Endodermal cell (in vitro differentiated cells): ENCODE results near the gene SLC35E2B. TPM values are rescaled to one million over a fixed set of nuclear protein-coding genes. Genes with fewer than 3 reads are reported as not detected.

ENCODE experiments used
- DNase-seq: peaks from one replicate; pipeline ENCODE4 v3.0.0-alpha.2; 2017
- H3K27ac ChIP-seq: 2 replicates; pipeline ENCODE4 v1.5.1; 2013; ENCODE audit warnings: mild to moderate bottlenecking, low read depth, low read length, moderate library complexity
- H3K27me3 ChIP-seq: 2 replicates; pipeline ENCODE4 v1.6.1; 2013; ENCODE audit warnings: mild to moderate bottlenecking, low read length, moderate library complexity; ENCODE audit not compliant: insufficient read depth, control insufficient read depth, poor library complexity, severe bottlenecking
- H3K36me3 ChIP-seq: 2 replicates; pipeline ENCODE4 v1.7.0; 2013; ENCODE audit warnings: mild to moderate bottlenecking, low read length, moderate library complexity; ENCODE audit not compliant: control insufficient read depth, insufficient read depth
- H3K4me1 ChIP-seq: one replicate; pipeline ENCODE4 v1.7.0; 2013; ENCODE audit warnings: low read length; ENCODE audit not compliant: control insufficient read depth, insufficient read depth
- H3K4me3 ChIP-seq: 2 replicates; pipeline ENCODE4 v1.5.1; 2013; ENCODE audit warnings: mild to moderate bottlenecking, low read length, moderate library complexity
- H3K9ac ChIP-seq: 2 replicates; pipeline ENCODE4 v1.6.1; 2013; ENCODE audit warnings: mild to moderate bottlenecking, low read length, moderate library complexity; ENCODE audit not compliant: poor library complexity, severe bottlenecking; ENCODE audit errors: extremely low read depth
- H3K9me3 ChIP-seq: 2 replicates; pipeline ENCODE4 v1.6.1; 2013; ENCODE audit warnings: mild to moderate bottlenecking, low read length, moderate library complexity; ENCODE audit not compliant: control insufficient read depth
- H3K27ac Mint-ChIP-seq: 2 replicates; pipeline ENCODE4 v1.8.0; 2020; ENCODE audit warnings: mixed read lengths
- H3K27me3 Mint-ChIP-seq: 2 replicates; pipeline ENCODE4 v1.8.0; 2021; ENCODE audit warnings: mild to moderate bottlenecking, mixed read lengths; ENCODE audit not compliant: insufficient read depth
- H3K36me3 Mint-ChIP-seq: 2 replicates; pipeline ENCODE4 v1.8.0; 2020; ENCODE audit warnings: low read depth, mixed read lengths
- H3K4me1 Mint-ChIP-seq: 2 replicates; pipeline ENCODE4 v1.8.0; 2020; ENCODE audit warnings: mixed read lengths
- H3K4me3 Mint-ChIP-seq: 2 replicates; pipeline ENCODE4 v1.8.0; 2020; ENCODE audit warnings: mild to moderate bottlenecking, moderate library complexity, mixed read lengths
- H3K9me3 Mint-ChIP-seq: 2 replicates; pipeline ENCODE4 v1.8.0; 2020; ENCODE audit warnings: mild to moderate bottlenecking, mixed read lengths
- WGBS, 2 experiments: methylation state at CpG; one replicate each; pipeline versions ENCODE4 v1.1.5 to v1.1.7; 2013; ENCODE audit warnings: missing lambda C conversion rate in 2 of 2, mixed read lengths in 1 of 2; ENCODE audit not compliant: insufficient coverage in 1 of 2, insufficient read length in 1 of 2; 5-methylcytosine and 5-hydroxymethylcytosine counted together
- total RNA-seq, 2 donors: library from RNA; stranded (reverse); fragmentation: NEBNext Ultra II Directional in 1 of 2; extraction: Animal tissue kit (Norgen Biotek cat#: 25700) in 1 of 2; gene quantifications; 2 replicates in 1 of 2; 3 replicates in 1 of 2; pipeline ENCODE4 v1.2.1, GENCODE V29; 2021
- TF ChIP-seq, protein P1 (sequence below): fragments of 200-600 bp; sonication (generic); conservative IDR thresholded peaks from 2 replicates; pipeline ENCODE4 v1.5.0; 2021; ENCODE audit warnings: antibody characterized with exemption, mild to moderate bottlenecking

The SLC35E2B gene
- total RNA-seq, 2 donors from 2014 or later: 51.2 to 56.9 TPM

DNA sequence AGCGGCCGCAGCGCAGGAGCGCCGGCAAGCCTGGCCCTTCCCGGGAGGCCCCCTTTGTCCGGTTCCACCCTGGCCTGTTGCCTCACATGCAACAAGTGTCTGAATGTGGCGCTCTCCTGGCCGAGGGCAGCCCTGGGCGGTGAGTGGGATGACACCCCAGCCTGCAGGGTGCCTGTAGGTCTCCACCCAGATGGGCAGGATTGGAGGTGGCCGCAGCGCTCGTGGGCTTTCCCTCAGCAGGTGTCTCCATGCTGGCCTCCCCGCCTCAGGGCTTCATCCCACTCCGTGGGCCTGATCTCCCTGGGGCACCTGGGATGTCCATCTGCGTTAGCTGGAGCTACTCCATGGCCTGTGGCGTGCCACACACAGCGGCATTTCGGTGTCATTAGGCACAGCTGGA is 75.8 kb downstream of the SLC35E2B start:
- H3K9ac ChIP-seq: peak overlapping the region; percentile 50
- H3K4me3 ChIP-seq: peak overlapping the region; percentile 96
- TF ChIP-seq, protein P1, sequence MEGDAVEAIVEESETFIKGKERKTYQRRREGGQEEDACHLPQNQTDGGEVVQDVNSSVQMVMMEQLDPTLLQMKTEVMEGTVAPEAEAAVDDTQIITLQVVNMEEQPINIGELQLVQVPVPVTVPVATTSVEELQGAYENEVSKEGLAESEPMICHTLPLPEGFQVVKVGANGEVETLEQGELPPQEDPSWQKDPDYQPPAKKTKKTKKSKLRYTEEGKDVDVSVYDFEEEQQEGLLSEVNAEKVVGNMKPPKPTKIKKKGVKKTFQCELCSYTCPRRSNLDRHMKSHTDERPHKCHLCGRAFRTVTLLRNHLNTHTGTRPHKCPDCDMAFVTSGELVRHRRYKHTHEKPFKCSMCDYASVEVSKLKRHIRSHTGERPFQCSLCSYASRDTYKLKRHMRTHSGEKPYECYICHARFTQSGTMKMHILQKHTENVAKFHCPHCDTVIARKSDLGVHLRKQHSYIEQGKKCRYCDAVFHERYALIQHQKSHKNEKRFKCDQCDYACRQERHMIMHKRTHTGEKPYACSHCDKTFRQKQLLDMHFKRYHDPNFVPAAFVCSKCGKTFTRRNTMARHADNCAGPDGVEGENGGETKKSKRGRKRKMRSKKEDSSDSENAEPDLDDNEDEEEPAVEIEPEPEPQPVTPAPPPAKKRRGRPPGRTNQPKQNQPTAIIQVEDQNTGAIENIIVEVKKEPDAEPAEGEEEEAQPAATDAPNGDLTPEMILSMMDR: no peak
- H3K4me1 ChIP-seq: peaks cover 8% of the 10 kb centered on the region
- no peaks in the 10 kb centered on the region for H3K27me3 ChIP-seq
- Mint-ChIP-seq H3K27me3 (no peaks in the 10 kb centered on the region), H3K4me1 (no peaks in the 10 kb centered on the region), H3K36me3 (peaks cover 11% of the 10 kb centered on the region), H3K9me3 (no peaks in the 10 kb centered on the region), H3K4me3 (peak overlapping the region; percentile 87), H3K27ac (no peak overlapping the region)
- 85 to 86% methylated on average over 15 to 19 of the region's 19 CpGs for WGBS, 2 experiments
- H3K9me3 ChIP-seq: no peaks in the 10 kb centered on the region
- H3K27ac ChIP-seq: no peak overlapping the region
- DNase-seq: peak; percentile 49
- H3K36me3 ChIP-seq: peaks cover 18% of the 10 kb centered on the region

DNA sequence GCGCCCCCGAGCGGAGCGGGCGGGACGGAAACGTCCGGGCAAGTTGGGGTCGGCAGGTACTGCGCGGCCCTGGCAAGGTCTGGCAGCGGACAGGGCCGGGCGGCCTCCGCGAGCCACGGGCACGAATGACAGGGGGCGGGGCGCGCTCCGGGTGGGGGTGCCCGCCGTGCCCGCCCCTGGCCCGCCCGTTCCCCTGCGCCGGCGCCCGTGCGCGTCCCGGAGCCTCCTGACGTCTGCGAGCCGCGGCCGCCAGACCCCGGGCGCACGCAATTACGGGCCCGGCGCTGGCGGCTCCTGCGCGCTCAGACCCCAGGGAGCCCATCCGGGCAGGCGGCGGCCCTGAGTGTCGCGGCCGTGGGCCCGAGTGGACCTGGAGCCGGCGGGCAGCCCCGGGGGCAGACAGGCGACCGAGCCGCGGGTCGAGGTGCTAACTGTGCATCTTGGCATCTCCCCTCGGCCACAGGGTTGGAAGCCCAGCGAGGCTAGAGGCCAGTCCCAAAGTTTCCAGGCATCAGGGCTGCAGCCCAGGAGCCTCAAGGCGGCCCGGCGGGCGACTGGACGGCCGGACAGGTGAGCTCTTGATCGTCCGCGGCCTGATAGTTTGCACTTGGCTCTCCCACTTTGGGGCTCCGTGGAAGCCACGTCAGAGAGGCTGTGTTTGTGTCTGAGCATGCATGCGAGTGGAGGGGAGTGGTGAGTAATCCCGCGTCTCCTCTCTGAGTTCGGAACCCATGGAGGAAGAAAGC is 76.4 kb downstream of the SLC35E2B start:
- no peaks in the 10 kb centered on the region for H3K4me1 Mint-ChIP-seq
- H3K4me3 Mint-ChIP-seq: peak overlapping the region; percentile 87
- Histone ChIP-seq H3K36me3 (peaks cover 18% of the 10 kb centered on the region), H3K4me1 (peaks cover 8% of the 10 kb centered on the region), H3K9me3 (no peaks in the 10 kb centered on the region), H3K4me3 (peak overlapping the region; percentile 96), H3K9ac (peak overlapping the region; percentile 50), H3K27me3 (no peaks in the 10 kb centered on the region), H3K27ac (no peak overlapping the region)
- H3K27ac Mint-ChIP-seq: peak overlapping the region; percentile 52
- no peaks in the 10 kb centered on the region for H3K27me3 Mint-ChIP-seq
- 10 to 20% methylated on average over 20 to 80 of the region's 80 CpGs for WGBS, 2 experiments
- peaks cover 11% of the 10 kb centered on the region for H3K36me3 Mint-ChIP-seq
- no peaks in the 10 kb centered on the region for H3K9me3 Mint-ChIP-seq
- TF ChIP-seq, protein P1: no peak
- DNase-seq: peak; percentile 68

DNA sequence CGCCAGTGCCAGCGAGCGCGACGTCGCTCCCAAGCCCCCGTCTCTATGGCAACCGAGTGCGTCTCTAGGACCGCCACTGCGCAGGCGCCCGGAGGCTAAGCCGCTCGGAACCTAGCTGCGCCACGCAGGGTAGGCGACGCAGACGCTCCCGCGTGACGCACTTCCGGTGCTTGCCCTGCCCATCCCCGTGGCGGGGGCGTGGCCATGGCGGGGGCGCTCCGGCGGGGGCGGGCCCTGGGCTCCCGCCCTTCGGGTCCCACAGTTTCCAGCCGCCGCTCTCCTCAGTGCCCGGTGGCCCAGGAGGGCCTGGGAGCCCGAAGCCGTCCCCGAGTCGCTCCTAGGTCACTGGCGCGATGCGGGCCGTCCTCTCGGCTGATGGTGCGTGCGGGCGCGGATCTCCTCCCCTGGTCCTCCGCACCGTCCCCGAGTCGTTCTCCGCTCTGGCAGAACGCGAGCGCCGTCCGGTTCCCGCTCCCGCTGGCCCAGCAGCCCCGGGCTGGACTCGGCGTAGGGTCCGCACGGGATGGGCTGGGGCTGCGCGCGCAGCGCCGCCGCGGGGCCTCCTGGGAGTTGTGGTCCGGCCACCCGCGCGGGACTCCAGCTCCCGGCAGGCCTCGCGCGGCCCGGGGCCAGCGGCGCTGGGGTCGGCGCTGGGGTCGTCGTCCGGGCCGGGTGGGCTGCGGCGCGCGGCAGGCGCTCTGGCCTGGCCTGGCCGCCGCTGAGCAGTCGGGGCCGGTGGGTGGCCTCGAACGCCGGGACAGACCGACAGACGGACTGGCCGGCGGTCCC is 77.1 kb downstream of the SLC35E2B start, which contains the start of gene MIB2:
Gene MIB2 (plus strand): TSS at position 245 of the 789 bp plus-strand sequence. CDS start 7,953 bp downstream, outside the sequence.
- peaks cover 8% of the 10 kb centered on the region for H3K4me1 ChIP-seq
- Mint-ChIP-seq H3K4me1 (peaks cover 1% of the 10 kb centered on the region), H3K36me3 (peaks cover 11% of the 10 kb centered on the region), H3K27me3 (no peaks in the 10 kb centered on the region), H3K27ac (peak within 1 kb of the TSS; percentile 93), H3K9me3 (no peaks in the 10 kb centered on the region), H3K4me3 (peak within 1 kb of the TSS; percentile 87)
- H3K27me3 ChIP-seq: no peaks in the 10 kb centered on the region
- TF ChIP-seq, protein P1: no peak
- peak within 1 kb of the TSS; percentile 87 for H3K9ac ChIP-seq
- WGBS, 2 experiments: 0% methylated on average over 40 to 107 of the region's 107 CpGs
- peaks cover 18% of the 10 kb centered on the region for H3K36me3 ChIP-seq
- peak within 1 kb of the TSS; percentile 100 for H3K27ac ChIP-seq
- peak within 1 kb of the TSS; percentile 96 for H3K4me3 ChIP-seq
- peak; percentile 99 for DNase-seq
- no peaks in the 10 kb centered on the region for H3K9me3 ChIP-seq
